ENCODE results near the gene SLC44A5.
A peak's percentile ranks its signal among the peaks of the same experiment; 100 is the strongest.
"Not testable (repeated sequence)": the region's sequence is repeated elsewhere in the genome, so short reads cannot be mapped to it uniquely, and the experiment has no call there.

SLC44A5 gene

GRCh38 chr1:75263616-75264015 lies 347.3 kb downstream of the SLC44A5 start:
- DNase-seq, result not testable (repeated sequence)

- not testable (repeated sequence) for DNase-seq
These were observed 349.0 kb downstream of the SLC44A5 start for GRCh38 chr1:75261946-75262345.

- DNase-seq, result no peak
These were observed 352.6 kb downstream of the SLC44A5 start for GRCh38 chr1:75258351-75258750.

- DNase-seq, result no peak
These were observed 353.5 kb downstream of the SLC44A5 start for GRCh38 chr1:75257424-75257823.

- DNase-seq, result not testable (repeated sequence)
These were observed 360.8 kb downstream of the SLC44A5 start for GRCh38 chr1:75250114-75250513.

- DNase-seq, result no peak
These were observed 365.7 kb downstream of the SLC44A5 start for GRCh38 chr1:75245239-75245638.

GRCh38 chr1:75243124-75243523 lies 367.8 kb downstream of the SLC44A5 start:
- no peak for DNase-seq

- no peak for DNase-seq
These were observed 373.6 kb downstream of the SLC44A5 start for GRCh38 chr1:75237316-75237715.

GRCh38 chr1:75234562-75234961 lies 376.4 kb downstream of the SLC44A5 start:
- no peak for DNase-seq

GRCh38 chr1:75233302-75233929 lies 377.5 kb downstream of the SLC44A5 start:
- DNase-seq, result peak; percentile 86

- DNase-seq, result no peak
These were observed 390.8 kb downstream of the SLC44A5 start for GRCh38 chr1:75220072-75220471.

- no peak for DNase-seq
These were observed 396.9 kb downstream of the SLC44A5 start for GRCh38 chr1:75214017-75214416.

- no peak for DNase-seq
These were observed 399.3 kb downstream of the SLC44A5 start for GRCh38 chr1:75211648-75212047.

- DNase-seq, result no peak
These were observed 402.1 kb downstream of the SLC44A5 start for GRCh38 chr1:75208862-75209261.

- DNase-seq, result peak; percentile 76
These were observed 407.3 kb downstream of the SLC44A5 start for GRCh38 chr1:75203415-75204277.

GRCh38 chr1:75202751-75203150 lies 408.2 kb downstream of the SLC44A5 start:
- DNase-seq, result no peak

GRCh38 chr1:75198761-75199160 lies 412.2 kb downstream of the SLC44A5 start:
- no peak for DNase-seq

- no peak for DNase-seq
These were observed 412.8 kb downstream of the SLC44A5 start for GRCh38 chr1:75198163-75198562.

GRCh38 chr1:75188892-75189291 lies 422.0 kb downstream of the SLC44A5 start:
- no peak for DNase-seq

GRCh38 chr1:75181214-75181955 lies 429.5 kb downstream of the SLC44A5 start:
- not testable (repeated sequence) for DNase-seq

- DNase-seq, result no peak
These were observed 436.7 kb downstream of the SLC44A5 start for GRCh38 chr1:75174031-75174760.

- no peak for DNase-seq
These were observed 438.4 kb downstream of the SLC44A5 start for GRCh38 chr1:75172556-75172955.

- no peak for DNase-seq
These were observed 439.0 kb downstream of the SLC44A5 start for GRCh38 chr1:75171876-75172275.

All from NCI-H510A treated with DMSO at 0.1 percent for 48 hours (cell line).